Panc1 (cell line): ENCODE measurements around the gene LGI2. TPM values are rescaled to one million over a fixed set of nuclear protein-coding genes. Genes with fewer than 3 reads are reported as not detected.

ENCODE experiments used
- ATAC-seq: fragments of 200-7000 bp; cut with Tn5 transposase; 2 replicates; pipeline ENCODE4 v1.9.1; 2020; ENCODE audit warnings: mild to moderate bottlenecking, moderate library complexity
- BruUV-seq: library from RNA; stranded (reverse); fragments of 400-500 nt; replicated peaks from 2 replicates; lab custom pipeline; 2021; lab: Mats Ljungman, UMichigan
- CTCF ChIA-PET: fragments of 300-600 bp; sonication (Branson Sonifier 250); formaldehyde crosslinking; loops from one replicate; lab custom pipeline; 2022; ENCODE audit warnings: antibody characterized with exemption; lab: Charles Lee
- POLR2A ChIA-PET: fragments of 300-600 bp; sonication (Branson Sonifier 250); formaldehyde crosslinking; loops from one replicate; lab custom pipeline; 2022; ENCODE audit warnings: antibody characterized with exemption; lab: Charles Lee
- DNase-seq: peaks from one replicate; pipeline ENCODE4 v3.0.0-alpha.2; 2010; ENCODE audit warnings: low read depth, low spot score
- H3K27ac ChIP-seq: 2 replicates; pipeline ENCODE4 v1.5.1; 2011; ENCODE audit warnings: mild to moderate bottlenecking, low read length, inconsistent platforms
- H3K27me3 ChIP-seq: fragments of 200-500 bp; sonication (Bioruptor generic); 2 replicates; pipeline ENCODE4 v1.6.0; 2014; ENCODE audit warnings: low read length, inconsistent platforms; ENCODE audit not compliant: control insufficient read depth, insufficient read depth
- H3K36me3 ChIP-seq: fragments of 200-500 bp; sonication (Bioruptor generic); 2 replicates; pipeline ENCODE4 v1.5.1; 2014; ENCODE audit warnings: inconsistent platforms, mild to moderate bottlenecking, low read length, moderate library complexity; ENCODE audit not compliant: control insufficient read depth, insufficient read depth
- H3K4me1 ChIP-seq: 2 replicates; pipeline ENCODE4 v1.5.1; 2011; ENCODE audit warnings: inconsistent platforms, mild to moderate bottlenecking, low read length, moderate library complexity; ENCODE audit not compliant: control insufficient read depth, insufficient read depth
- H3K4me3 ChIP-seq, 2 experiments: 2 replicates each; pipeline ENCODE4 v1.5.1; 2011 to 2012; ENCODE audit warnings: low read depth in 2 of 2, low read length in 2 of 2, mild to moderate bottlenecking in 2 of 2, inconsistent platforms in 1 of 2, moderate library complexity in 1 of 2
- H3K9me3 ChIP-seq: fragments of 200-500 bp; sonication (Bioruptor generic); 2 replicates; pipeline ENCODE4 v1.5.1; 2014; ENCODE audit warnings: low read depth, mild to moderate bottlenecking, inconsistent platforms, low read length, moderate library complexity; ENCODE audit not compliant: control insufficient read depth, insufficient read depth
- POLR2AphosphoS5 ChIP-seq: IDR thresholded peaks from 2 replicates; pipeline ENCODE4 v1.6.1; 2012; ENCODE audit warnings: mild to moderate bottlenecking, low read depth, low read length, moderate library complexity
- SIN3A ChIP-seq: IDR thresholded peaks from 2 replicates; pipeline ENCODE4 v1.6.1; 2012; ENCODE audit warnings: low read depth, mild to moderate bottlenecking, low read length, moderate library complexity, borderline replicate concordance; ENCODE audit not compliant: insufficient read depth
- TCF7L2 ChIP-seq: IDR thresholded peaks from 2 replicates; pipeline ENCODE4 v1.6.1; 2011; ENCODE audit warnings: mild to moderate bottlenecking, low read depth, low read length, inconsistent platforms
- in situ Hi-C: cut with HindIII; loops from 2 replicates; pipeline ENCODE4 v1.10.0; 2016; ENCODE audit warnings: low sequenced_read_pairs, low pct_unique_long_range_greater_than_20kb
- intact Hi-C: fragments of 100-400 bp; cut with micrococcal nuclease; formaldehyde crosslinking; loops from one replicate; pipeline ENCODE4 v1.10.0; 2022; ENCODE audit not compliant: unreplicated experiment
- total RNA-seq: library from RNA; stranded (reverse); gene quantifications from one replicate; pipeline ENCODE4 v1.2.1, GENCODE V29; 2021; ENCODE audit not compliant: unreplicated experiment
- TF ChIP-seq, protein P1 (sequence below), 2 experiments: IDR thresholded peaks; 2 replicates each; pipeline ENCODE4 v1.6.1; 2011 to 2012; ENCODE audit warnings: low read depth in 2 of 2, control low read depth in 1 of 2, low read length in 1 of 2, mild to moderate bottlenecking in 1 of 2, moderate library complexity in 1 of 2; ENCODE audit not compliant: insufficient read depth in 1 of 2
- TF ChIP-seq, protein P2 (sequence below): fragments of 450-650 bp; IDR thresholded peaks from 2 replicates; pipeline ENCODE4 v1.5.1; 2017; ENCODE audit warnings: mild to moderate bottlenecking

The LGI2 gene
- total RNA-seq, 1 experiment from 2014 or later = not detected

DNA sequence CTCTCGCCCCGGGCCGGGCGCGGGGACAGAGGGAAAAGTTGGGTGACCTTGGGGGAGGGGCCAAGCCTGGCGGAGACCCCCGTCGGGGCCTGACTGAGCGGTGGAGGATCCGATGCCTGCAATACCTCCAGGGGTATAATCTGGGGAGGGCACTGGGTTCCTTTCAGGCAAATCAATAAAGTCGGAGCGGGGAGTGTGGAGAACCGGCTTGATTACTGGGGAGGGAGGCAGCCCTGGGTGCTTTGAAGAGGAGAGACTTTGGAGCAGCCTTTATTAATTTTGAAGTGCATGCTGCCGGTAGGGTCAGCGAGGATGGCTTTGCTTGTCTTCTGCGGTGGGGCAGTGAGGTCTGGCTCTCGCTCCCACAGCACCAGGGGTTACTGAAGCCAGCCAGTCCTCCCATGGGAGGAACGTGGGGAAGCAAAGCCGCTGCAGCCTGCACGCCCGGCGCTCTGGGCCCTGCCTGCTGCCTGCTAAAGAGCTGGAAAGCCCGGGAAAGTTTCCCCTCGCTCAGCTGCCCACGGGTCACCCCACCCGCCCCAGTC, 403 bp upstream of the LGI2 start:
- ATAC-seq = peak; percentile 78
- intact Hi-C loops (no loop called here), in situ Hi-C loops (no loop called here)
- H3K4me1 ChIP-seq = no peaks in the 10 kb centered on the region
- CTCF ChIA-PET = no interaction called here
- no peak overlapping the region for H3K27ac ChIP-seq
- TF ChIP-seq, protein P1, sequence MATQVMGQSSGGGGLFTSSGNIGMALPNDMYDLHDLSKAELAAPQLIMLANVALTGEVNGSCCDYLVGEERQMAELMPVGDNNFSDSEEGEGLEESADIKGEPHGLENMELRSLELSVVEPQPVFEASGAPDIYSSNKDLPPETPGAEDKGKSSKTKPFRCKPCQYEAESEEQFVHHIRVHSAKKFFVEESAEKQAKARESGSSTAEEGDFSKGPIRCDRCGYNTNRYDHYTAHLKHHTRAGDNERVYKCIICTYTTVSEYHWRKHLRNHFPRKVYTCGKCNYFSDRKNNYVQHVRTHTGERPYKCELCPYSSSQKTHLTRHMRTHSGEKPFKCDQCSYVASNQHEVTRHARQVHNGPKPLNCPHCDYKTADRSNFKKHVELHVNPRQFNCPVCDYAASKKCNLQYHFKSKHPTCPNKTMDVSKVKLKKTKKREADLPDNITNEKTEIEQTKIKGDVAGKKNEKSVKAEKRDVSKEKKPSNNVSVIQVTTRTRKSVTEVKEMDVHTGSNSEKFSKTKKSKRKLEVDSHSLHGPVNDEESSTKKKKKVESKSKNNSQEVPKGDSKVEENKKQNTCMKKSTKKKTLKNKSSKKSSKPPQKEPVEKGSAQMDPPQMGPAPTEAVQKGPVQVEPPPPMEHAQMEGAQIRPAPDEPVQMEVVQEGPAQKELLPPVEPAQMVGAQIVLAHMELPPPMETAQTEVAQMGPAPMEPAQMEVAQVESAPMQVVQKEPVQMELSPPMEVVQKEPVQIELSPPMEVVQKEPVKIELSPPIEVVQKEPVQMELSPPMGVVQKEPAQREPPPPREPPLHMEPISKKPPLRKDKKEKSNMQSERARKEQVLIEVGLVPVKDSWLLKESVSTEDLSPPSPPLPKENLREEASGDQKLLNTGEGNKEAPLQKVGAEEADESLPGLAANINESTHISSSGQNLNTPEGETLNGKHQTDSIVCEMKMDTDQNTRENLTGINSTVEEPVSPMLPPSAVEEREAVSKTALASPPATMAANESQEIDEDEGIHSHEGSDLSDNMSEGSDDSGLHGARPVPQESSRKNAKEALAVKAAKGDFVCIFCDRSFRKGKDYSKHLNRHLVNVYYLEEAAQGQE (IDR thresholded peaks at IDR 0.05; ENCODE audit: insufficient read depth in 1 of 2, low read depth in 2 of 2, low read length in 1 of 2) = no peak
- TF ChIP-seq SIN3A = no peak
- TF ChIP-seq POLR2AphosphoS5 = no peak
- no peak for TF ChIP-seq TCF7L2
- TF ChIP-seq, protein P2, sequence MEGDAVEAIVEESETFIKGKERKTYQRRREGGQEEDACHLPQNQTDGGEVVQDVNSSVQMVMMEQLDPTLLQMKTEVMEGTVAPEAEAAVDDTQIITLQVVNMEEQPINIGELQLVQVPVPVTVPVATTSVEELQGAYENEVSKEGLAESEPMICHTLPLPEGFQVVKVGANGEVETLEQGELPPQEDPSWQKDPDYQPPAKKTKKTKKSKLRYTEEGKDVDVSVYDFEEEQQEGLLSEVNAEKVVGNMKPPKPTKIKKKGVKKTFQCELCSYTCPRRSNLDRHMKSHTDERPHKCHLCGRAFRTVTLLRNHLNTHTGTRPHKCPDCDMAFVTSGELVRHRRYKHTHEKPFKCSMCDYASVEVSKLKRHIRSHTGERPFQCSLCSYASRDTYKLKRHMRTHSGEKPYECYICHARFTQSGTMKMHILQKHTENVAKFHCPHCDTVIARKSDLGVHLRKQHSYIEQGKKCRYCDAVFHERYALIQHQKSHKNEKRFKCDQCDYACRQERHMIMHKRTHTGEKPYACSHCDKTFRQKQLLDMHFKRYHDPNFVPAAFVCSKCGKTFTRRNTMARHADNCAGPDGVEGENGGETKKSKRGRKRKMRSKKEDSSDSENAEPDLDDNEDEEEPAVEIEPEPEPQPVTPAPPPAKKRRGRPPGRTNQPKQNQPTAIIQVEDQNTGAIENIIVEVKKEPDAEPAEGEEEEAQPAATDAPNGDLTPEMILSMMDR = no peak
- POLR2A ChIA-PET = no interaction called here
- no peak for DNase-seq
- H3K4me3 ChIP-seq = peak overlapping the region; percentile 17 to 26; a peak in 3 of 4 replicates
- peaks cover 14% of the 10 kb centered on the region for H3K27me3 ChIP-seq
- BruUV-seq = no TSS peak
- no peaks in the 10 kb centered on the region for H3K9me3 ChIP-seq
- no peaks in the 10 kb centered on the region for H3K36me3 ChIP-seq

DNA sequence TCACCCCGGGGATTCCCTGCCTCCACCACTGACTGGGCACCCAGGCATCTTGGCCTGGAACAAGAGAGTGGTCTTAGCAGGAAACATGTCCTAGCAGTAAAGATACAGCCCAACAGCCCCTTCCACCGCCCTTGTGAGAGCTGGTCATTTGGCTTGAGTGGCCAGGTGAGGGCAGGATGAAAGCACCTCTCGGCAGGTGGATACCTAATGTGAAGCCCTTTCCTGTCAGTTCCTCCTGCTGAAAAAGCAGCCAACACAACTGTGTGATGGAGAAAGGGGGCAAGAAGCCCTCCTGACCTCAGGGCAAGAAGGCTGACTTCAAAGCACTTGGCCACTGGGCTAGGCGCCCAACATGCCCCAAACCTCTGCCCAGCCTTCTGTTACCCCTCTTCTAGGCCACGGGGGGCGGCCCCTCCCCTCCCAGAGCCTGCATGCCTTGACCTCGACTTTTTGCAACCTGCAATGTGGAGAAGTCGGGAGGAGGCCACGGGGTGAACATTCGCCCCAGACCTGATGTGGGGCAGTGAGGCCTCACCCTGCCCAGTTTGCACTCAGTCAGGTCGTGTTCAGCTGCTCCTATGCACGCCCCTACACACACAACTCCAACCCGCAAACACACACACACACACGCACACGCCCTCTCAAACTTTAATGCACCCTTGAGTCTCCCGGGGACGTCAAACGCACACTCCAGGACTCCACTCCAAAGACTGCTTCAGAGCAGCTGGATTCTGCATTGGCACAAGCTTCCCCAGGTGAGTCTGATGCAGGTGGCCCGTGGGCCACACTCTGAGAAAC, 1.1 kb downstream of the LGI2 start:
- intact Hi-C loops (no loop called here), in situ Hi-C loops (no loop called here)
- no TSS peak for BruUV-seq
- ATAC-seq = no peak
- no peaks in the 10 kb centered on the region for H3K9me3 ChIP-seq
- H3K27ac ChIP-seq = no peak overlapping the region
- no peak overlapping the region for H3K4me3 ChIP-seq
- H3K36me3 ChIP-seq = no peaks in the 10 kb centered on the region
- DNase-seq = no peak
- H3K27me3 ChIP-seq = peaks cover 12% of the 10 kb centered on the region
- H3K4me1 ChIP-seq = no peaks in the 10 kb centered on the region
- POLR2A ChIA-PET = no interaction called here
- CTCF ChIA-PET = no interaction called here
- no peak for TF ChIP-seq TCF7L2
- TF ChIP-seq, protein P1 (IDR thresholded peaks at IDR 0.05; ENCODE audit: insufficient read depth in 1 of 2, low read depth in 2 of 2, low read length in 1 of 2) = no peak
- no peak for TF ChIP-seq POLR2AphosphoS5
- TF ChIP-seq, protein P2 = no peak
- TF ChIP-seq SIN3A = no peak
